Osteoblast (primary cell): ENCODE data around the gene KIFAP3. TPM values are rescaled to one million over a fixed set of nuclear protein-coding genes. Genes with fewer than 3 reads are reported as not detected.

ENCODE experiments used
- DNase-seq: peaks from one replicate; pipeline ENCODE4 v3.0.0; 2011; ENCODE audit warnings: low spot score, mixed read lengths; ENCODE audit not compliant: insufficient read length; ENCODE audit errors: missing footprints
- H2AFZ ChIP-seq: 2 replicates; pipeline ENCODE4 v1.6.0; 2011; ENCODE audit warnings: mild to moderate bottlenecking, low read length
- H3K27ac ChIP-seq: 2 replicates; pipeline ENCODE4 v1.5.1; 2011; ENCODE audit warnings: mild to moderate bottlenecking, low read depth, low read length, moderate library complexity
- H3K27me3 ChIP-seq: 2 replicates; pipeline ENCODE4 v1.6.0; 2012; ENCODE audit warnings: mild to moderate bottlenecking, control low read depth, inconsistent platforms, low read length, moderate library complexity; ENCODE audit not compliant: insufficient read depth
- H3K36me3 ChIP-seq: 2 replicates; pipeline ENCODE4 v1.5.1; 2011; ENCODE audit warnings: mild to moderate bottlenecking, low read length, control low read depth, moderate library complexity; ENCODE audit not compliant: insufficient read depth
- H3K4me1 ChIP-seq: 2 replicates; pipeline ENCODE4 v1.5.1; 2011; ENCODE audit warnings: mild to moderate bottlenecking, low read length, control low read depth, moderate library complexity; ENCODE audit not compliant: insufficient read depth
- H3K4me2 ChIP-seq: 2 replicates; pipeline ENCODE4 v1.6.0; 2011; ENCODE audit warnings: mild to moderate bottlenecking, low read length; ENCODE audit not compliant: insufficient read depth
- H3K4me3 ChIP-seq: fragments of 200-600 bp; sonication (generic); 3 replicates; pipeline ENCODE4 v1.5.1; 2012; ENCODE audit warnings: mild to moderate bottlenecking, low read length, inconsistent platforms; ENCODE audit not compliant: insufficient read depth
- H3K79me2 ChIP-seq: 2 replicates; pipeline ENCODE4 v1.6.0; 2012; ENCODE audit warnings: mild to moderate bottlenecking, low read length, control low read depth, inconsistent platforms; ENCODE audit not compliant: insufficient read depth
- H3K9me3 ChIP-seq: 2 replicates; pipeline ENCODE4 v1.5.1; 2011; ENCODE audit warnings: low read depth, low read length, control low read depth
- H4K20me1 ChIP-seq: 2 replicates; pipeline ENCODE4 v1.6.0; 2012; ENCODE audit warnings: mild to moderate bottlenecking, low read length, control low read depth; ENCODE audit not compliant: insufficient read depth
- CTCF ChIP-seq: IDR thresholded peaks from 2 replicates; pipeline ENCODE4 v1.5.1; 2011; ENCODE audit warnings: mild to moderate bottlenecking, low read depth, low read length, moderate library complexity; ENCODE audit errors: extremely low read depth
- total RNA-seq: library from RNA; depleted of rRNA; stranded (reverse); fragments of >200 nt; gene quantifications from 2 replicates; pipeline ENCODE4 v1.2.3, GENCODE V29; 2012

Gene KIFAP3
- total RNA-seq, 1 donor: 44.9 TPM

DNA sequence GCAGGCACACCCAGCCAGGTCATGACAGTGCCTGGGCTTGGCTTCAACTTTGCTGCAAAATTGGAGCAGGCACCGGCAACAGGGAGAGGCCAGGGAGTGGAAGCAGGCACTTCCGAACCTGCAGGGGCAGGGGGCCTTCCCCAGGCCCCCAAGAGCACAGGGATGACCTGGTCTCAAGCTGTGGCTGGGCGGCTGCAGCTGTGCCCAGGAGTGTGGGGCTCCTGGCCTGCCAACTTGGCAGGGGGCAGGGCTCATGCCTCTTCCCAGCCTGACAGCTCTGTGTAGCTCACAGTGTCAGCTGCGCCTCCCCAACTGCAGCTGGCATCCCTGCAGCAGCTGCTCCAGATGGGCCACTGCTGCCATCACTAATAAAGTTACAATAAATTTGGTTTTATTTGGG lies 129.3 kb downstream of the KIFAP3 start:
- no peak for TF ChIP-seq CTCF
- H3K27ac ChIP-seq: no peak overlapping the region
- no peaks in the 10 kb centered on the region for H3K79me2 ChIP-seq

DNA sequence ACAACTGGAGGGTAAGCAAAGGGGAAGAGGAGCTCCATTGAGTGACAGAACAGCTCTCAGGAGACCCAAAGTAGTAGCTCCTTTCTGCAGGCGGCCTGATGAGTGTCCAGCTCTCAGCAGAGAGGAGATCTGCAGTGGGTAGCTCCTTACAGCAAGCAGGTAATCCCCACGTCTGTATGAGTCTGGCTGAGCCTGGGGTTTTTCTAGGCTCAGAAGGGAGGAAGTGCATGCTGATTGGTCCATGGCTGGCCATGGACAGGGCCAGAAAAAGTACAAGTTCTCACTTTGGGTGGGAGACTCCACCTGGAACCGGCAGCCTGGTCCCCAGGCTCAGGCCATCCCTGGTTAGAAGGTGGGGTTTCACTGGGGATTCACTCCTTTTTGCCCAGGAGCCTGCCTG lies 129.9 kb downstream of the KIFAP3 start:
- Histone ChIP-seq H3K36me3 (no peaks in the 10 kb centered on the region), H3K9me3 (no peaks in the 10 kb centered on the region), H4K20me1 (no peaks in the 10 kb centered on the region), H3K27ac (no peak overlapping the region), H2AFZ (no peak overlapping the region), H3K79me2 (no peaks in the 10 kb centered on the region), H3K27me3 (no peaks in the 10 kb centered on the region), H3K4me1 (peaks cover 17% of the 10 kb centered on the region), H3K4me3 (no peak overlapping the region), H3K4me2 (no peak overlapping the region)
- no peak for TF ChIP-seq CTCF
- DNase-seq: no peak

More for the DNA sequence above, 129.3 kb downstream of the KIFAP3 start:
- DNase-seq: no peak
- Histone ChIP-seq H3K4me2 (no peak overlapping the region), H3K4me1 (peaks cover 18% of the 10 kb centered on the region), H3K4me3 (no peak overlapping the region), H2AFZ (no peak overlapping the region), H4K20me1 (no peaks in the 10 kb centered on the region), H3K27me3 (no peaks in the 10 kb centered on the region), H3K36me3 (no peaks in the 10 kb centered on the region), H3K9me3 (no peaks in the 10 kb centered on the region)

DNA sequence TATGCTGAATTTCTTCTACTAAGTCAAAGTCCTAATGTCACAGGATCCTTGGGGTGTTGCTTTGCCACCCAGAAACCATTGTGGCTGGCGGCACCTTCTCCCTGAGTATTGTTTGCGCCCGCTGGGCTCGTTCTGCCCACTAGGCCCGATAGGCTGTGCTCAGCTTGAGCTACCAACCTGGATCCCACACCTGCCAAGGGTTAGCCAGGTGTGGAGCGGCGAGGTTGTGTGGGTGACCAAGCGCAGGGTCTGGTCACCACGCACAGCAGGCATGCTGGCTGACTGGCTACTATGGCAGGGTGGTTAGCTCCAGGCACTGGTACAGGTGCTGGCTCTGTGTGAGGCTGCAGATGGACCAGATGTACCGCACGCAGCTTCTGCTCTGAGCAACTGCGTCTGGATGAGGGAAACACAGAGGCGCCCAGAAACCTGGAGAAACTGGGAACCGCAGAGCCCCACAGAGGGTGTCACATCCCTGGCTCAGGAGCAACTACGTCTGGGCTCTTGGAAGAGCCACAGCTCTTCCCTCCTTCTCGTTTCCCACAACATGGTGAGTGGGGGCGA lies 130.4 kb downstream of the KIFAP3 start:
- DNase-seq: no peak
- H3K79me2 ChIP-seq: no peaks in the 10 kb centered on the region
- TF ChIP-seq CTCF: no peak
- H4K20me1 ChIP-seq: no peaks in the 10 kb centered on the region
- no peaks in the 10 kb centered on the region for H3K27me3 ChIP-seq
- no peaks in the 10 kb centered on the region for H3K9me3 ChIP-seq
- no peak overlapping the region for H2AFZ ChIP-seq
- H3K4me2 ChIP-seq: no peak overlapping the region
- no peak overlapping the region for H3K27ac ChIP-seq
- no peak overlapping the region for H3K4me3 ChIP-seq
- no peaks in the 10 kb centered on the region for H3K36me3 ChIP-seq
- H3K4me1 ChIP-seq: peaks cover 11% of the 10 kb centered on the region

DNA sequence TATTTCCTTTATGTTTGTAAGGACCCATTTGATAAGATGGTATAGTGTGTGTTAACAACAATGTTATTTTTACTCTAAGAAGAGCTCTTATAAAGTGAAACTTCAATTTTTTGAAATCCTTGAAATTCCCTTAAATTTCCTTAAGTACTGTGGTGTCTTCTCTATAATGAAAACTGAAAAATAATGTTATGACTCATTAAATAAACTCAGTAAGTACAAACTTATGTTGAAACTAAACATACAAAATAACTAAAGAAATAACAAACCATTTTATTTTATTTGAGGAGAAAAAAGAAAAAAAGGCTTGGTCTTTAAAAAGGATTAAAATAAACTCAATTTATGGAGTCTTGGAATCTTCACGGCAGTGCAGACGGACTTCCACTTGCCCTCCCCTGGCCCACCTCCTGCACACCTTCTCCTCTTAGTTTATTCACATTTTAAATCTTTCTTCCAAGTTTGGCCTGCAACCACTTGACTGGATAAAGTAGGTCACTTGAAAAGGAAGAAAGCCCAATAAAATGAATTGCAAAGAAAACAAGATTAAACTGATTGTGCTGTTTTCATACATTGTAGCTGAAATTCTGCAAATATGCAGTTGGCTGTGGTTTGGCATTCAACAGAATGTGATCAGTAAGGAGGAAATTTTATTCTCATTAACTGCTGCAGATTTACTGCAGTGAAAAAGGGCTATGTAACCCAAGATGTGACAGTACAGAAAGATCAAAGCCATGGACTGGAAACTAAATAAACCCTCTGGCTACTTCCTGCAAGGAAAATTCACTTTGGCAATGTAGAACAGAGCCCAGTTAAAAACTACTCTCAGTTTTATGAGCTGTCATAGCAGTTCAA lies 132.3 kb downstream of the KIFAP3 start:
- no peaks in the 10 kb centered on the region for H3K9me3 ChIP-seq
- TF ChIP-seq CTCF: no peak
- H4K20me1 ChIP-seq: no peaks in the 10 kb centered on the region
- H3K27ac ChIP-seq: peak overlapping the region; percentile 7
- H3K4me3 ChIP-seq: peak overlapping the region; percentile 2
- no peak for DNase-seq
- H2AFZ ChIP-seq: no peak overlapping the region
- no peaks in the 10 kb centered on the region for H3K27me3 ChIP-seq
- no peaks in the 10 kb centered on the region for H3K36me3 ChIP-seq
- H3K4me1 ChIP-seq: peaks cover 11% of the 10 kb centered on the region
- no peaks in the 10 kb centered on the region for H3K79me2 ChIP-seq
- H3K4me2 ChIP-seq: peak overlapping the region; percentile 65
